HEK293 (cell line): ENCODE data around the gene PGP.

Source experiments
- ZBTB26 ChIP-seq: fragments of 450-650 bp; formaldehyde crosslinking; optimal IDR thresholded peaks from 2 replicates; pipeline ENCODE3; 2016; ENCODE audit warnings: missing biosample characterization, mild to moderate bottlenecking, missing genetic modification characterization
- ZBTB48 ChIP-seq: fragments of 450-650 bp; formaldehyde crosslinking; IDR thresholded peaks from 2 replicates; pipeline ENCODE4 v1.5.1; 2016; ENCODE audit warnings: missing biosample characterization, missing genetic modification characterization
- ZBTB8A ChIP-seq: fragments of 450-650 bp; formaldehyde crosslinking; IDR thresholded peaks from 2 replicates; pipeline ENCODE4 v1.5.1; 2016; ENCODE audit warnings: missing biosample characterization, missing genetic modification characterization
- ZNF132 ChIP-seq: fragments of 450-650 bp; formaldehyde crosslinking; IDR thresholded peaks from 2 replicates; pipeline ENCODE4 v1.5.1; 2017; ENCODE audit warnings: missing biosample characterization, missing genetic modification characterization, borderline replicate concordance
- ZNF274 ChIP-seq, 2 experiments: fragments of 200-500 bp in 1 of 2; fragments of 450-650 bp in 1 of 2; sonication (Bioruptor generic) in 1 of 2; formaldehyde crosslinking in 1 of 2; IDR thresholded peaks; 2 replicates each; pipeline versions ENCODE4 v1.5.1 to v1.6.1; 2014 to 2016; ENCODE audit warnings: borderline replicate concordance in 1 of 2, inconsistent platforms in 1 of 2, low read length in 1 of 2, missing biosample characterization in 1 of 2, missing genetic modification characterization in 1 of 2
- ZNF433 ChIP-seq: fragments of 450-650 bp; formaldehyde crosslinking; IDR thresholded peaks from 2 replicates; pipeline ENCODE4 v1.5.1; 2016; ENCODE audit warnings: missing biosample characterization, missing genetic modification characterization, low read depth
- ZNF488 ChIP-seq: fragments of 450-650 bp; formaldehyde crosslinking; IDR thresholded peaks from 2 replicates; pipeline ENCODE4 v1.5.1; 2016; ENCODE audit warnings: missing biosample characterization, missing genetic modification characterization
- ZNF768 ChIP-seq: fragments of 450-650 bp; formaldehyde crosslinking; IDR thresholded peaks from 2 replicates; pipeline ENCODE4 v1.5.1; 2018; ENCODE audit warnings: missing biosample characterization, mild to moderate bottlenecking, missing genetic modification characterization
- ZNF791 ChIP-seq: fragments of 450-650 bp; formaldehyde crosslinking; IDR thresholded peaks from 2 replicates; pipeline ENCODE4 v1.5.1; 2016; ENCODE audit warnings: missing biosample characterization, missing genetic modification characterization
- ZXDB ChIP-seq: fragments of 450-650 bp; formaldehyde crosslinking; IDR thresholded peaks from 2 replicates; pipeline ENCODE4 v1.5.1; 2016; ENCODE audit warnings: missing biosample characterization, missing genetic modification characterization
- TF ChIP-seq, protein P1 (sequence below): fragments of 450-650 bp; formaldehyde crosslinking; IDR thresholded peaks from 2 replicates; pipeline ENCODE4 v1.5.1; 2016; ENCODE audit warnings: missing biosample characterization, missing genetic modification characterization
- TF ChIP-seq, protein P2 (sequence below): fragments of 450-650 bp; formaldehyde crosslinking; IDR thresholded peaks from 2 replicates; pipeline ENCODE4 v1.5.1; 2016; ENCODE audit warnings: missing biosample characterization, missing genetic modification characterization, low read depth

DNA sequence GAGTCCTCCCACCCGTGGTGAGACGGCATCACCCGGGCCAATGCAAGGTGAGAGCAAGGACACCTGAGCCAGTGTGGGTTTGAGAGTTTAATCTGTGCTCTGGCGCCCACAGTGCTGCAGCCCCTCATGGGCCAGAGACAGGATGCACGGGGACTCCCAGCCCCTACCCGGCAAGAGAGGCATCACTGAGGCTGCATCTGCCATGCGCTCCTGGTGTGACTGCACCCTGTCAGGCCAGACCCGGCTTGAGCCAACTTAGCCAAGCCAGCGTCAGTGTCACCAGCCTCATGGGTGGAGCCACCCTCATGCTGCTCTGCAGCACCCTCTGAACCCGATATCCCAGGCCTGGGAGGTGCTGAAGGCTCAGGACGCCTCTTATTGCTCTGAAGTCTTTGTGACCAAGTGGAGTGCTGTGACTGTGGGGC is 2.7 kb downstream of the PGP start:
- TF ChIP-seq, protein P1, sequence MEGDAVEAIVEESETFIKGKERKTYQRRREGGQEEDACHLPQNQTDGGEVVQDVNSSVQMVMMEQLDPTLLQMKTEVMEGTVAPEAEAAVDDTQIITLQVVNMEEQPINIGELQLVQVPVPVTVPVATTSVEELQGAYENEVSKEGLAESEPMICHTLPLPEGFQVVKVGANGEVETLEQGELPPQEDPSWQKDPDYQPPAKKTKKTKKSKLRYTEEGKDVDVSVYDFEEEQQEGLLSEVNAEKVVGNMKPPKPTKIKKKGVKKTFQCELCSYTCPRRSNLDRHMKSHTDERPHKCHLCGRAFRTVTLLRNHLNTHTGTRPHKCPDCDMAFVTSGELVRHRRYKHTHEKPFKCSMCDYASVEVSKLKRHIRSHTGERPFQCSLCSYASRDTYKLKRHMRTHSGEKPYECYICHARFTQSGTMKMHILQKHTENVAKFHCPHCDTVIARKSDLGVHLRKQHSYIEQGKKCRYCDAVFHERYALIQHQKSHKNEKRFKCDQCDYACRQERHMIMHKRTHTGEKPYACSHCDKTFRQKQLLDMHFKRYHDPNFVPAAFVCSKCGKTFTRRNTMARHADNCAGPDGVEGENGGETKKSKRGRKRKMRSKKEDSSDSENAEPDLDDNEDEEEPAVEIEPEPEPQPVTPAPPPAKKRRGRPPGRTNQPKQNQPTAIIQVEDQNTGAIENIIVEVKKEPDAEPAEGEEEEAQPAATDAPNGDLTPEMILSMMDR (tag by site-specific recombination) = no peak
- TF ChIP-seq ZNF768 (tag by site-specific recombination) (no peak), ZXDB (no peak; the same call in 1 of the 2 replicates), ZNF132 (tag by site-specific recombination) (no peak), ZBTB26 (tag by site-specific recombination) (no peak), ZNF791 (tag by site-specific recombination) (no peak), ZNF433 (tag by site-specific recombination) (no peak), ZNF274 (IDR thresholded peaks at IDR 0.05; ENCODE audit: low read length) (no peak), ZNF274 (tag by site-specific recombination; IDR thresholded peaks at IDR 0.05; ENCODE audit: borderline replicate concordance) (no peak), ZBTB48 (tag by site-specific recombination) (no peak), ZBTB8A (tag by site-specific recombination) (no peak), ZNF488 (tag by site-specific recombination) (no peak)
- TF ChIP-seq, protein P2, sequence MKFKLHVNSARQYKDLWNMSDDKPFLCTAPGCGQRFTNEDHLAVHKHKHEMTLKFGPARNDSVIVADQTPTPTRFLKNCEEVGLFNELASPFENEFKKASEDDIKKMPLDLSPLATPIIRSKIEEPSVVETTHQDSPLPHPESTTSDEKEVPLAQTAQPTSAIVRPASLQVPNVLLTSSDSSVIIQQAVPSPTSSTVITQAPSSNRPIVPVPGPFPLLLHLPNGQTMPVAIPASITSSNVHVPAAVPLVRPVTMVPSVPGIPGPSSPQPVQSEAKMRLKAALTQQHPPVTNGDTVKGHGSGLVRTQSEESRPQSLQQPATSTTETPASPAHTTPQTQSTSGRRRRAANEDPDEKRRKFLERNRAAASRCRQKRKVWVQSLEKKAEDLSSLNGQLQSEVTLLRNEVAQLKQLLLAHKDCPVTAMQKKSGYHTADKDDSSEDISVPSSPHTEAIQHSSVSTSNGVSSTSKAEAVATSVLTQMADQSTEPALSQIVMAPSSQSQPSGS (tag by site-specific recombination) = no peak
